Esophagus squamous epithelium (tissue), 5 donors: ENCODE data around the gene ELK1. TPM values are rescaled to one million over a fixed set of nuclear protein-coding genes. Genes with fewer than 3 reads are reported as not detected.
"Not testable (repeated sequence)": the region's sequence is repeated elsewhere in the genome, so short reads cannot be mapped to it uniquely, and the experiment has no call there.

Experiments used
- DNase-seq: peaks from one replicate; lab custom pipeline; 2025; lab: John Stamatoyannopoulos, UW
- H3K27ac ChIP-seq, 4 donors: fragments of 200-600 bp; sonication (generic); one replicate each; pipeline ENCODE4 v1.5.1; 2016 to 2019; ENCODE audit warnings: mild to moderate bottlenecking in 1 of 4
- H3K27me3 ChIP-seq, 4 donors: fragments of 200-600 bp; sonication (generic); 1 replicate in 3 of 4; 2 replicates in 1 of 4; pipeline versions ENCODE4 v1.5.1 to v1.6.0; 2017 to 2021; ENCODE audit warnings: antibody characterized with exemption in 1 of 4
- H3K36me3 ChIP-seq, 3 donors: fragments of 200-600 bp; sonication (generic); one replicate each; pipeline ENCODE4 v1.5.1; 2016 to 2019
- H3K4me1 ChIP-seq, 3 donors: fragments of 200-600 bp; sonication (generic); one replicate each; pipeline ENCODE4 v1.5.1; 2017 to 2019
- H3K4me3 ChIP-seq, 4 donors: fragments of 200-600 bp; sonication (generic); 1 replicate in 3 of 4; 2 replicates in 1 of 4; pipeline ENCODE4 v1.5.1; 2016 to 2019; ENCODE audit warnings: mild to moderate bottlenecking in 2 of 4, moderate library complexity in 1 of 4
- H3K9me3 ChIP-seq, 3 donors: fragments of 200-600 bp; sonication (generic); one replicate each; pipeline ENCODE4 v1.5.1; 2016 to 2019
- CTCF ChIP-seq, 6 experiments: fragments of 450-650 bp in 4 of 6; fragments of 200-600 bp in 2 of 6; sonication (generic) in 2 of 6; IDR thresholded peaks; one replicate each; pipeline ENCODE4 v1.5.1; 2016 to 2019; ENCODE audit warnings: antibody characterized with exemption in 6 of 6, mild to moderate bottlenecking in 4 of 6, moderate library complexity in 4 of 6
- POLR2A ChIP-seq, 4 donors: fragments of 450-650 bp; IDR thresholded peaks; one replicate each; pipeline ENCODE4 v1.6.1; 2017; ENCODE audit warnings: antibody characterized with exemption in 4 of 4, mild to moderate bottlenecking in 4 of 4, moderate library complexity in 3 of 4
- WGBS, 2 donors: methylation state at CpG; one replicate each; pipeline ENCODE4 v1.1.5; 2018; 5-methylcytosine and 5-hydroxymethylcytosine counted together
- intact Hi-C: fragments of 100-400 bp; cut with DNase I; formaldehyde crosslinking; loops from one replicate; pipeline ENCODE4 v1.15.0; 2022
- total RNA-seq, 4 donors: library from RNA; depleted of rRNA; stranded (reverse); fragments of >200 nt; gene quantifications; one replicate each; pipeline ENCODE4 v1.1.0, GENCODE V29; 2016
- donor health status: DM: yes; HTN: yes; CAD: no.

The ELK1 gene
- total RNA-seq, 4 donors from 2014 or later, result 11.4 to 22.6 (median 15.9) TPM

- Histone ChIP-seq H3K9me3 (no peaks in the 10 kb centered on the region), H3K4me3 (no peak overlapping the region), H3K27me3 (no peaks in the 10 kb centered on the region), H3K27ac (no peak overlapping the region), H3K36me3 (no peaks in the 10 kb centered on the region), H3K4me1 (no peaks in the 10 kb centered on the region)
- TF ChIP-seq POLR2A (IDR thresholded peaks at IDR 0.05), result no peak
- TF ChIP-seq CTCF (IDR thresholded peaks at IDR 0.05), result no peak
- WGBS, 2 donors, result 47 to 69% methylated on average over 3 of the region's 9 CpGs
- DNase-seq, result no peak
- intact Hi-C loops, result no loop called here
Measured at GRCh38 chrX:47605024-47605423, 45.3 kb downstream of the ELK1 start.

GRCh38 chrX:47603125-47603524 is 47.2 kb downstream of the ELK1 start:
- H3K27me3 ChIP-seq, H3K4me3 ChIP-seq, H3K9me3 ChIP-seq, H3K27ac ChIP-seq, intact Hi-C loops, DNase-seq, H3K4me1 ChIP-seq, H3K36me3 ChIP-seq: not testable (repeated sequence)
- 83 to 85% methylated on average over 4 of the region's 4 CpGs for WGBS, 2 donors

GRCh38 chrX:47597222-47597621 is 53.1 kb downstream of the ELK1 start:
- no peaks in the 10 kb centered on the region for H3K4me1 ChIP-seq
- intact Hi-C loops, result no loop called here
- no peak for TF ChIP-seq CTCF (IDR thresholded peaks at IDR 0.05)
- no peak for TF ChIP-seq POLR2A (IDR thresholded peaks at IDR 0.05)
- peaks cover 0 to 8% (median 0%) of the 10 kb centered on the region in 3 donors for H3K9me3 ChIP-seq
- H3K27ac ChIP-seq, result no peak overlapping the region
- no peak for DNase-seq
- no peaks in the 10 kb centered on the region for H3K36me3 ChIP-seq
- 74% methylated on average over 3 of the region's 3 CpGs; no CpG with 5 or more reads in 1 of the 2 donors for WGBS, 2 donors
- no peaks in the 10 kb centered on the region for H3K27me3 ChIP-seq
- H3K4me3 ChIP-seq, result no peak overlapping the region

- TF ChIP-seq POLR2A (IDR thresholded peaks at IDR 0.05), result no peak
- no peak for TF ChIP-seq CTCF (IDR thresholded peaks at IDR 0.05)
- intact Hi-C loops, result no loop called here
- Histone ChIP-seq H3K4me1 (no peaks in the 10 kb centered on the region), H3K4me3 (no peak overlapping the region), H3K27ac (peak overlapping the region in 1 of 4 donors; percentile 11), H3K27me3 (no peaks in the 10 kb centered on the region), H3K36me3 (no peaks in the 10 kb centered on the region), H3K9me3 (peaks cover 0 to 8% (median 0%) of the 10 kb centered on the region in 3 donors)
- no peak for DNase-seq
- 52 to 74% methylated on average over 2 of the region's 2 CpGs for WGBS, 2 donors
Measured at GRCh38 chrX:47596256-47596655, 54.1 kb downstream of the ELK1 start.

- no peak for DNase-seq
- H3K4me1 ChIP-seq, result no peaks in the 10 kb centered on the region
- H3K4me3 ChIP-seq, result no peak overlapping the region
- H3K36me3 ChIP-seq, result no peaks in the 10 kb centered on the region
- intact Hi-C loops, result no loop called here
- WGBS, 2 donors, result 0 to 29% methylated on average over 1 of the region's 1 CpG
- H3K27ac ChIP-seq, result peak overlapping the region in 1 of 4 donors; percentile 11
- TF ChIP-seq CTCF (IDR thresholded peaks at IDR 0.05), result no peak
- no peak for TF ChIP-seq POLR2A (IDR thresholded peaks at IDR 0.05)
- peaks cover 0 to 8% (median 0%) of the 10 kb centered on the region in 3 donors for H3K9me3 ChIP-seq
- no peaks in the 10 kb centered on the region for H3K27me3 ChIP-seq
Measured at GRCh38 chrX:47595716-47596251, 54.6 kb downstream of the ELK1 start.

- Histone ChIP-seq H3K36me3 (no peaks in the 10 kb centered on the region), H3K9me3 (peaks cover 0 to 8% (median 0%) of the 10 kb centered on the region in 3 donors), H3K4me3 (no peak overlapping the region), H3K27me3 (no peaks in the 10 kb centered on the region), H3K27ac (no peak overlapping the region), H3K4me1 (no peaks in the 10 kb centered on the region)
- 59 to 73% methylated on average over 3 to 4 of the region's 4 CpGs for WGBS, 2 donors
- DNase-seq, result no peak
- TF ChIP-seq CTCF (IDR thresholded peaks at IDR 0.05) (no peak), POLR2A (IDR thresholded peaks at IDR 0.05) (no peak)
- intact Hi-C loops, result no loop called here
Measured at GRCh38 chrX:47593522-47593921, 56.8 kb downstream of the ELK1 start.
